GM19467 (cell line): ENCODE results near the gene RFNG.

Experiments used
- ATAC-seq: cut with Tn5 transposase; IDR thresholded peaks from one replicate; pipeline ENCODE4 v1.9.1; 2021; ENCODE audit warnings: mild to moderate bottlenecking, moderate library complexity; ENCODE audit not compliant: unreplicated experiment

The RFNG gene

DNA sequence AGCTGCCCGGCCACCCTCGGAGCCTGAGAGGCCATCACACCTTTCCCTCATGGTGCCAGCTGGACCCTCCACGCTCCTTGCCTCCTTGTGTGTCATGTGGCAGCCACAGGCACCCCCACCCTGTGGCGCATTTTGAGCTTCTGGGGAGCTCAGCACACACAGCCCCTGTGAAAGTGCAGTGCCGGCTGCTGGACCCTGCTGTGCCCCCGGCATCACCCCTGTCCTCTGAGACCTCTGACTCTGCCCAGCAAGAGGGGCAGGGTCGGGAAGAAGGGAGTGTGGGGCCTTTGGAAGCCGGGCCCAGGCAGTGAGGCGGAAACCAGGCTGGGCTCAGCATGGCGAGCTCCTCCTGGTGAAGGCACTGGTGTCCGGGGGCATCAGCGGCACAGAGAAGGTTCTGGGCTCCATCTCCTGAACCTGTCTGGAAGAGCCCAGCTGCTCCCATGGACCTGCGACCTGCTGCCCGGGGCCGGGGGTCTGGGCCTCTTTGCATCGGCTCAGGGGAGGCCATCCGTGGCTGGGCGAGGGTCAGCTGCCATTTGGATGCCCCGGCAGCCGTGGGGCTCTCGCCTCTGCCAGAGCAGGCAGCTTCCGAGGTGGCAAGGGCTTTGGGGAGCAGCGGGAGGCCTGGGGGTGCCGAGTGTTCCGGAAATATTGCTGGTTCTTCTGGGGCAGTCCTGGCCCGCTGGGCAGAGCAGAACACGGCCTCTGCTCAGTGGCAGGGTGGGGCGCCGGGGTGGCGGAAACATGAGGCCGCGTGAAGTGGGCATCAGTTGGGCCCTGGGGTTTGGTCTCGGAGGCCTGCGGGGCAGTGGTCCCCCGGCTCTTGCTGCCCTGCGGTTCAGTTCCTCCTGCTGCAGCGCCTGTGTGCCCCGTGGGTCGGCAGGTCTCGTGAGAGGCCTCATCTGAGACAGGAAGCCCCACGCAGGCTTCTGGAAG, 46.8 kb downstream of the RFNG start:
- ATAC-seq, result no peak

DNA sequence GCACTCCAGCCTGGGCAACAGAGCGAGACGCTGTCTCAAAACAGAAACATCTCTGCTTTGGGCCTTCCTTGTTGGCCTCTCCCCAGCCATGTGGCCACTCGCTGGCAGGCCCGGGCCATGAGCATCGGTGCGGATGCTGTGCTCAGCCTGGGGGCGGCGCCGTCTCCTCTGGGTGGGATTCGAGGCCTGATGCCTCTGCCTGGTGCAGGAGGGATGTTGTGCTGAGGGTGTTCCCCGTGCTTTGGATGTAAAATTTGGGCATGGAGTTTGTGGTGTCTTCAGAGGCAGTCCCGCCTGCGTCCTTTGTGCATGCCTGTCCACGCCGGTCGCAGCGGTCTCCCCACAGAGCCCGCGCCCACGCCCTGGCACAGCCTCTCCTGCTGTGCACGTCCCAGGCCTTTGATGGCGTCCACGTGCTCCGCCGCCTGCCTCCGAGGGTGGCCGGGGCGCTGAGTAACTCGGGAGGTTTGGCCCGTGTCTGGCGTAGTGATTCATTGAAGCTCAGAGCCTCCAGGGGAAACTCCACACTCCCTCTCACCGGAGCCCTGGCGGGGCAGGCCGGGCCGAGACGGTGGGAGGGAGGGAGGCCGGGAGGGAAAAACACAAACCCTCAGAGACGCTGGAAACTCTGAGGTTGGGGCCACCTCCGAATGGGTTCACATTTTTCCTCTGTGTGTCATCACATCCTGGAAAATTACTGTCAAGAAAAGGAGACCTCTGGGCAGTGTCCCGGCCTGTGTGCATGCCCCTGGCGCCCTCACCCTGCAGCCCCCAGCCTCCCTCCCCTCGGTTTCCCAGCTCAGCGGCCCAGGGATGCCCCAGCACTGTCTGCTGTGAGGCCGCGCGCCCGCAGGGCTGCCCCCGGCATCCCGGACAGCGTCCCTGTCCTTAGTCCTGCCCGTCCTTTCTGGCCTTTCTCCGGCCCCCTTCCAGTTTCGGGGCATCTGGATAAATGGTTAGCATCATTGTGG, 47.9 kb downstream of the RFNG start:
- no peak for ATAC-seq

DNA sequence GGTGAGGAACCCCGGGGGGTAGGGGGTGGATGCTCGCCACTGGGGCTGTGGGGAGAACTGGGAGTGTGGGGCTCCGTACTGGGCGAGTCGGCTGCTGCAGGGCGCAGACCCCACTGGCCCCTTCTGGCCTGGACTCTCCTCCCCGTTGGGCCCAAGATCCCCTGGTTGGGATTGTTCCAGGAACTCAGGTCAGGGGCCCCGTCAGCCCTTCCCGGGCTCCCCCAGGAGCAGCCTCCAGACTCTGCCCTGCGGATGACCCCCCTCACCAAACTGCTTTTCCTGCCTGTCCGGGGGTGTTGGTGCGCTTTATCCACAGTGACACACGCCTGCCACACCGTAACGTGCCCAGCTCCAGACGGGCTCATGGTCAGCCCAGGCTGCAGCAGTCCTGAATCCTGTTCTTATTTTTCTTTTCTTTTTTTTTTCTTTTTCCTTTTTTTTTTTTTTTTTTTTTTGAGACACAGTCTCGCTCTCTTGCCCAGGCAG, 50.0 kb downstream of the RFNG start:
- ATAC-seq, result no peak

DNA sequence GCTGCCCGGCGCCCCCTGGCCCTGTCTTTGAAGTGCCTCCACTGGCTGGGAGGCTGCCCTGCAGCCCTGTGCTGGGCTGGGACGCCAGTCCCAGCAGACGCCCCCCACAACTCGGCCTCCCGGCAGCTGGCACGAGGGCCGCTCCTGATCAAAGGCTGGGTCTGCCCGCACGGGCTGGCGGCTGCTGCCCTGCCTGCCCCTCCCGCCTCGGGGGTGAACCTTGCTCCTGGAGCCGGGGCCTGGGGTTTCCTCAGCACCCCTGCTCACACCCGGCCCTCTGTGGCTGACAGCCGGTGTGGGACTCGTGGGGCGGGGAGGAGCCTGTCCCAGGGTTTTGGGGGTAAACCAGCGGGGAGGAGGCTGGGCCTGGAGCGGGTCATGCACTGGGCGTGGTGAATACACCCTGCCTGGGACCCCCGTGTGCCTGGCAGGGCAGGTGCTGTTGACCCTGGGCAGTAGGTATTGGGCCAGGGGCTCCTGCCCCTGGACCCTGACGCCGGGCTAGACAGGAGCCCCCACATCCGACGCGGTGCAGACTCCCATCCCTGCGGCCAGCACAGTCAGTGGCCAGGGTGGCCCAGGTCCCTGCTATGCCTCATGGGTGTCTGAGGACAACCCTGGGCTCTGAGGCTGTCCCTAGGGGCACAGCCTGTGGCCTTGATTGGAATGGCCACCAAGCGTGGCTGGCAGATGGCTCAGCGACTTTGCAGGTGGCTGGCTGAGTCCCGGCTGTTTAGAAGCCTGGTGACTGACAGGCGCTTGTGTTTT, 50.6 kb downstream of the RFNG start:
- no peak for ATAC-seq

DNA sequence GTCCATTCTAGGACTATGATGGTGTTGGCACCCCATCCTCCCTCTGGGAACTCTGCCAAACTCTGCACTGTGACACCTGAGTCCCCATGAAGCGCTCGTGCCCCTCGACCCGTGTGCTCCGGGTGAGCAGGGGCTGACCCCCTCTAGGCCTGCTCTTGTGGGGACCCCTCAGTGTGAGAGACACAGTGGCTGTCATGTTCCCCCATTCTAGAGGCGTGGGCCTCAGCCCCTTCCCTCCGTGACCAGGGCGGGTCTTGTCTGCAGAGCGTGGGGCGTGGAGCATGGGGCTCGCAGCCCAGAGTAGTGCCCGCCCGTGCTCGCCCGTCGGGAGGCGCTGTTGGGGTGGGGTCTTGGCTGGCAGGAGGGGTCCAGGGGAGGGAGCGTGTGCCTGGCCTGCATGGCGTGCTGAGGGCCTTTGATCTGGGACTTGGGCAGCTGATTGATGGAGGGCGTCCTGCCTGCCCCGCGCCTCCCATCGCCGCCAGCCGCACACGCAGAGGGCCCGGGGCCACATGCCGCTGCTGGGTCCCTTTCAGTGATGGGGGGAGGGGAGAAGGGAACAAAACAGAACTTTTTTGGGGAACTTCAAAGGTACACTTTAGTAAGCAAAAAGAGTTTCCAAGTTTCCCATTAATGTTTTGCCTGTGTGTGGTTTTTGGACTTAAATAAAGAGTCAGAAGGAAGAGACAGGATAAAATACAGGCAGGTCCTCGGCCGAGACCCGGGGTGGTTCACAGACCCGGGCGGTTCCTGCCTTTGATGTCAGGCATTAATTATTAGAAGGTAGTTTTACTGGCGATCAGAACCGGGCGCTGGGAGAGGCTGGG, 51.4 kb downstream of the RFNG start:
- no peak for ATAC-seq

DNA sequence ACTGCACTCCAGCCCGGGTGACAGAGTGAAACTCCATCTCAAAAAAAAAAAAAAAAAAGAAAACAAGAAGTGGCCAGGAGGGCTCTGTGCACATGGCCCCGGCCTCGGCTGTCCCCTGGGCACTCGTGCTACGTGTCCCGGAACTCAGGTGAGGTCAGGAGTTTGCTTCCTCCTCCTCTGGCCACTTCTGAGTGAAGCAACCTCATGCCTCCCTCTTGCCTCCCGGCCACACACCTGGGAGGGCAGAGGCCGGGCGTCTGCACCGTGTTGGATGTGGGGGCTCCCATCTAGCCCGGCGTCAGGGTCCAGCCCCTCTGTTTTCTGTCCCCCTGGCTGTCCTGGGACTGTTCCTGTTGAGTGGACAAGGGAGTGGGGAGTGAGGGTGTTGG, 52.0 kb downstream of the RFNG start:
- ATAC-seq, result no peak

DNA sequence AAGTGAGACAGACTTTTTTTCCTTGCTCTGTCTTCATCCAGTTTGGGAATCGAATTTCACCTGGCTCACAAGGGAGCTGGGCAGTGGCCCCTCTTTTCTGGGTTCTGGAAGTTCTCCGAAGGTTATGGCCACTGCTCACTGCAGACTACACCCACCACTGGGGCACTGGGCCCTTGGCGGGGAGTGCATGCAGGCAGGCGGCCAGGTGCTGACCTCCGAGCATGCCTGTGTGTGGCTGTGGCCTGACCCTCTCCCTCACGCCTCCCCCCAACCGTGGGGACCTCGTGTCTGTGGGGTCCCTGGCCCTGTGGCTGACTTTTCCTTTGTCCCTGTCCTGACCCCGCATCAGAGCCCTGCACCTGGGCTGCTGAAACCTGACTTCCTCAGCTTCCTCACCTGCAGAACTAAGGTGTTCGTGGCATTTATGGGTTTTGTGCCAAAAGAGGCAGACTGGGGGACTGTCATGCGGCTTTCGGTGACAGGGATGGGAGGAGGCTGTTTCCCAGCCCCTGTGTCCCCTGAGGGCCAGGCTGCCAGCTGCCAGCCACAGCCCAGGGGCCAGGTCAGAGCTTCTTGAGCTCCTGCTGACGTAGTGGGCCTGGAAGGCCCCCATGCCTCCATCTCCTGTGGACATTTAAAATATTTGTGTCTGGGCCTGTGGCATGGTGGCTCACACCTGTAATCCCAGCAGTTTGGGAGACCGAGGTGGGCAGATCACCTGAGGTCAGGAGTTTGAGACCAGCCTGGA, 52.7 kb downstream of the RFNG start:
- ATAC-seq, result no peak

DNA sequence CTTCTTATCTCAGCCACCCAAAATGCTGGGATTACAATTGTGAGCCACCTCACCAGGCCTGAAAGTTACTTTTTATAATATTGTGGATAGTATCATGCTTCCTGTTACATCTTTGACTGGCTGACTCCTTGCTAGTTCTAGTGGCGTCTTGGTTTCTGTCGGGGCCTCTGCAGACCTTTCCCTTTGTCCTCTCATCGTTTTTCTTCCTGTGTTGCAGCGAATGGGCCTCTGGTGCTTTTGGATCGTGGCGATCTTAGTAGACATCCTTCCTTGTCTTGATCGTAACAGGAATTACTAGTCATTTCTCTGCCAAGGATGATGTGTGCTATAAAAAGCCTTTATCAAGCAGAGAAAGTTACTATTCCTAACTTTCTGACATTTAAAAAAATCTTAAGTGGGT, 53.4 kb downstream of the RFNG start:
- no peak for ATAC-seq
